Measurements from ENCODE around the gene DDX19B. TPM values are rescaled to one million over a fixed set of nuclear protein-coding genes. Genes with fewer than 3 reads are reported as not detected.

Gene DDX19B
- total and polyA plus RNA-seq, 7 donors, result 15.0 to 21.4 (median 16.0) TPM

DNA sequence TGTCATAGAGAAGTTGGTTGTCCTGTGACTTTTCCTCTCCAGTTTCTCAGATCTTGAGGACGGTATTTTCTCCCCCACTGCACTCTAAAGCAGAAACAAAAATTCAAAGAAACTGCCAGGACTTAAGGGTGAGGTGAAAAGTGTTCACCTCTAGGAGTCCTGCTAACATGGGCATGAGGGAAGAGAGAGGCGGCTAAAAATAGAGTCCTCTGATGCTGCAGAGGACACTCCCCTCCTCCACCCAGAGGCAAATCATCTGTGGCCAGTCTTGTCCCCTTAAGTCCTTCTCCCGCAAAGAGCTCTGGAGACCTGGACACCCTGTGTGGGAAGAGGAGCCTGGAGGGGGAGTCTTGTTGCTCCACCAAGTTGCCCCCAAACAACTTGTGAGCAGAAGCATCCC, 43.0 kb downstream of the DDX19B start:
- Histone ChIP-seq H3K27ac (no peak overlapping the region), H3K27me3 (ENCODE audit: insufficient read depth in 3 of 3, low read length in 2 of 3) (no peaks in the 10 kb centered on the region), H3K4me1 (peaks cover 3% of the 10 kb centered on the region), H3K36me3 (ENCODE audit: insufficient read depth in 1 of 2, low read depth in 1 of 2) (peaks cover 0 to 4% of the 10 kb centered on the region in 2 donors), H3K4me3 (no peak overlapping the region), H3K9me3 (no peaks in the 10 kb centered on the region)
- intact Hi-C loops (cut with DNase I), result loop anchor here in 1 of 2 donors (5.0 kb wide), 1 partner anchor 40 kb away; no protein-coding TSS in a partner anchor
- 49 to 54% (median 50%) methylated on average over 3 of the region's 3 CpGs for WGBS, 3 donors
- DNase-seq (no peak), ATAC-seq (peak in 3 of 4 donors; percentile 42 to 58 (median 55))
- TF ChIP-seq, protein P1, sequence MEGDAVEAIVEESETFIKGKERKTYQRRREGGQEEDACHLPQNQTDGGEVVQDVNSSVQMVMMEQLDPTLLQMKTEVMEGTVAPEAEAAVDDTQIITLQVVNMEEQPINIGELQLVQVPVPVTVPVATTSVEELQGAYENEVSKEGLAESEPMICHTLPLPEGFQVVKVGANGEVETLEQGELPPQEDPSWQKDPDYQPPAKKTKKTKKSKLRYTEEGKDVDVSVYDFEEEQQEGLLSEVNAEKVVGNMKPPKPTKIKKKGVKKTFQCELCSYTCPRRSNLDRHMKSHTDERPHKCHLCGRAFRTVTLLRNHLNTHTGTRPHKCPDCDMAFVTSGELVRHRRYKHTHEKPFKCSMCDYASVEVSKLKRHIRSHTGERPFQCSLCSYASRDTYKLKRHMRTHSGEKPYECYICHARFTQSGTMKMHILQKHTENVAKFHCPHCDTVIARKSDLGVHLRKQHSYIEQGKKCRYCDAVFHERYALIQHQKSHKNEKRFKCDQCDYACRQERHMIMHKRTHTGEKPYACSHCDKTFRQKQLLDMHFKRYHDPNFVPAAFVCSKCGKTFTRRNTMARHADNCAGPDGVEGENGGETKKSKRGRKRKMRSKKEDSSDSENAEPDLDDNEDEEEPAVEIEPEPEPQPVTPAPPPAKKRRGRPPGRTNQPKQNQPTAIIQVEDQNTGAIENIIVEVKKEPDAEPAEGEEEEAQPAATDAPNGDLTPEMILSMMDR (IDR thresholded peaks at IDR 0.05), result no peak

DNA sequence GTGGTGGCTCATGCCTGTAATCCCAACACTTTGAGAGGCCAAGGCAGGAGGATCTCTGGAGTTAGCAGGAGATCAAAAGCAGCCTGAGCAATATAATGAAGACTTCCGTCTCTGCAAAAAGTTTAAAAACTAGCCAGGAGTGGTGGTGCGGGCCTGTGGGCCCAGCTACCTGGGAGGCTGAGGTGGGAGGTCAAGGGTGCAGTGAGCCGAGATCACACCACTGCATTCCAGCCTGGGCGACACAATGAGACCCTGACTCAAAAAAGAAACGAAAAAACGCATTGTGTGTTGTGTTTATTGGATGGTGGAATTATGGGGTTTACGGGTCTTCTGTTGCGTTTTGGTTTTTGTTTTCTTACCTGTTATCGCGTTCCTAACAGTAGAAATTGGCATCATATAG, 46.9 kb downstream of the DDX19B start:
- intact Hi-C loops (cut with DNase I), result loop anchor here in 1 of 2 donors (1.0 kb wide), 1 partner anchor 47 kb away; the partner anchor contains the start of gene DDX19B
- 85 to 90% (median 88%) methylated on average over 10 of the region's 10 CpGs for WGBS, 3 donors
- H3K27ac ChIP-seq, result peak overlapping the region; percentile 95
- peaks cover 3 to 22% of the 10 kb centered on the region in 2 donors for H3K36me3 ChIP-seq (ENCODE audit: insufficient read depth in 1 of 2, low read depth in 1 of 2)
- DNase-seq, result no peak
- H3K27me3 ChIP-seq (ENCODE audit: insufficient read depth in 3 of 3, low read length in 2 of 3), result no peaks in the 10 kb centered on the region
- TF ChIP-seq, protein P1 (IDR thresholded peaks at IDR 0.05), result no peak
- H3K4me3 ChIP-seq, result peak overlapping the region; percentile 78
- H3K9me3 ChIP-seq, result no peaks in the 10 kb centered on the region
- ATAC-seq, result no peak
- peaks cover 22% of the 10 kb centered on the region for H3K4me1 ChIP-seq

DNA sequence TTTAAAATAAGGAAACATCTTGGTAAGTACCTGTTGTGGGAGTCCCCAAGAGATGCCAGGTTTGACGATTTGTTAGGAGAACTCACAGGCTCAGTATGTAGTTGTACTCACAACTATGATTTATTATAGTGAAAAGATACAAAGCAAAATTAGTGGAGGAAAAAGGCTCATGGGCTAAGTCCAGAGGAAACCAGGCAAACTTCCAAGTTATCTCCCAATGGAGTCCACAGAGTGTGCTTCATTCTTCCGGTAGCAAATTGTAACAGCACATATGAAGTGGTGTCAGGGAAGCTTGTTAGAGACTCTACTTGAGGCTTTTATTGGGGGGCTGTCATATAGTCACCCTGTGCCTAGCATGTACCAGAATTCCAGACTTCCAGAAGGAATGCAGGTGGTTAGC, 50.0 kb downstream of the DDX19B start:
- DNase-seq (no peak), ATAC-seq (no peak)
- intact Hi-C loops (cut with DNase I), result no loop called here
- Histone ChIP-seq H3K9me3 (no peaks in the 10 kb centered on the region), H3K4me1 (peaks cover 22% of the 10 kb centered on the region), H3K27me3 (ENCODE audit: insufficient read depth in 3 of 3, low read length in 2 of 3) (no peaks in the 10 kb centered on the region), H3K4me3 (no peak overlapping the region), H3K36me3 (ENCODE audit: insufficient read depth in 1 of 2, low read depth in 1 of 2) (peaks cover 10 to 52% of the 10 kb centered on the region in 2 donors), H3K27ac (peak overlapping the region; percentile 41)
- TF ChIP-seq, protein P1 (IDR thresholded peaks at IDR 0.05), result no peak
- WGBS, 3 donors, result 35 to 49% (median 44%) methylated on average over 2 of the region's 2 CpGs

DNA sequence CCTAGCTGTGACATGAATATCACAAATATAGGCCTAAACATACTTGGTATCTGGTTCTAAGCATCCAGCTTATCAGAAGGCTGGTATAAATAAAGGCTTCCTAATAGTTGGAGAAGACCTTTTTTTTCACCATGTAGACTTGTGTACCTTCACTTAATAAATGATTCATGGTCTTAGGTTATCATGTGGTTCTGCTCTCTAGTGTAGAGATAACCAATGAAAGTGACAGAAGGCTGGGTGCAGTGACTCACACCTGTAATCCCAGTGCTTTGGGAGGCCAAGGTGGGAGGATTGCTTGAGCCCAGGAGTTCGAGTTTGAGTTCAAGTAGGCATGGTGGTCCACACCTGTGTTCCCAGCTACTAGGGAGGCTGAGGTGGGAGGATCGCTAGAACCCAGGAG, 50.8 kb downstream of the DDX19B start:
- H3K4me1 ChIP-seq, result peaks cover 22% of the 10 kb centered on the region
- intact Hi-C loops (cut with DNase I), result loop anchor here in 1 of 2 donors (10.0 kb wide), 1 partner anchor 205 kb away; no protein-coding TSS in a partner anchor
- TF ChIP-seq, protein P1 (IDR thresholded peaks at IDR 0.05), result no peak
- H3K36me3 ChIP-seq (ENCODE audit: insufficient read depth in 1 of 2, low read depth in 1 of 2), result peaks cover 10 to 60% of the 10 kb centered on the region in 2 donors
- no peak for ATAC-seq
- no peak overlapping the region for H3K4me3 ChIP-seq
- no peaks in the 10 kb centered on the region for H3K27me3 ChIP-seq (ENCODE audit: insufficient read depth in 3 of 3, low read length in 2 of 3)
- 90 to 97% (median 91%) methylated on average over 2 of the region's 2 CpGs for WGBS, 3 donors
- H3K27ac ChIP-seq, result peak overlapping the region; percentile 24
- peak in 1 of 2 donors; percentile 3 for DNase-seq
- H3K9me3 ChIP-seq, result no peaks in the 10 kb centered on the region

DNA sequence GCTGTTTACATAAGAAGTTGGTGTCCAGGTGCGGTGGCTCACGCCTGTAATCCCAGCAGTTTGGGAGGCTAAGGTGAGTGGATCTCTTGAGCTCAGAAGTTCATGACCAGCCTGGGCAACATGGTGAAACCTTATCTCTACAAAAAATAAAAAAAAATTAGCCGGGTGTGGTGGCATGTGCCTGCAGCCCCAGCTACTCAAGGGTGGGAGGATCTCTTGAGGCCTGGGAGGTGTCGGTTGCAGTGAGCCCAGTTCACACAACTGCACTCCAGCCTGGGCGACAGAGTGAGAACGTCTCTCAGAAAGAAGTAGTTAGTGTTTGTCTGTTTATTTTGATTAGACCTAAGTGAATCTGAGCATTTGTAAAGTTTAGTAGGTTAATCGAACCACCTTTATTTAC, 60.6 kb downstream of the DDX19B start:
- Histone ChIP-seq H3K4me3 (no peak overlapping the region), H3K36me3 (ENCODE audit: insufficient read depth in 1 of 2, low read depth in 1 of 2) (peaks cover 12 to 100% of the 10 kb centered on the region in 2 donors), H3K4me1 (peaks cover 10% of the 10 kb centered on the region), H3K27me3 (ENCODE audit: insufficient read depth in 3 of 3, low read length in 2 of 3) (no peaks in the 10 kb centered on the region), H3K9me3 (no peaks in the 10 kb centered on the region), H3K27ac (no peak overlapping the region)
- WGBS, 3 donors, result 78 to 92% (median 79%) methylated on average over 7 of the region's 7 CpGs
- ATAC-seq (no peak), DNase-seq (no peak)
- TF ChIP-seq, protein P1 (IDR thresholded peaks at IDR 0.05), result no peak
- intact Hi-C loops (cut with DNase I), result loop anchor here in 1 of 2 donors (10.0 kb wide), 1 partner anchor 195 kb away; no protein-coding TSS in a partner anchor
